GF-D8 (cell line): Measurements from ENCODE around the gene ST8SIA6.
"Not testable (repeated sequence)": the region's sequence is repeated elsewhere in the genome, so short reads cannot be mapped to it uniquely, and the experiment has no call there.

ENCODE experiments used
- DNase-seq: peaks from one replicate; lab custom pipeline; 2025; lab: John Stamatoyannopoulos, UW

ST8SIA6 gene

DNA sequence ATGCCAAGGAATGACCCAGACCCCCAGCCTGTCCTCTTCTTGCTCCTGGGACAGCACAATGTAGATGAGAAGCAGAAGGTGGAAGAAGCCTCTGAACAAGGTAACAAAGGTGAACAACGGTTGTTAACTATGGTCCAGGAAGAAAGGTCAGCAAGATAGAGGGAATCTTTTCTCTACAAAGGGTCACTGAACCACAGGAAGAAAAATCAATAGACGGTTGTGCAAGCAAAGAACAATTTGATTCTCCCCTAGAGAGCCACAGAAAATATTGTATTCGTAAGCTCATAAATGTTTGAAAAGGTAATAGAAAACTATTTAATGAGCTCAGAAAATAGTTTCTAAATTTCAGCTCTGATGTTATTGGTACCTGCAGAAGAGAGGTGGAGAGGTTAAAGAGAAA lies 111.3 kb downstream of the ST8SIA6 start:
- DNase-seq = no peak

- DNase-seq = no peak
Measured at GRCh38 chr10:17340144-17340829, 114.1 kb downstream of the ST8SIA6 start.

- DNase-seq = no peak
Measured at GRCh38 chr10:17335065-17335464, 119.3 kb downstream of the ST8SIA6 start.

DNA sequence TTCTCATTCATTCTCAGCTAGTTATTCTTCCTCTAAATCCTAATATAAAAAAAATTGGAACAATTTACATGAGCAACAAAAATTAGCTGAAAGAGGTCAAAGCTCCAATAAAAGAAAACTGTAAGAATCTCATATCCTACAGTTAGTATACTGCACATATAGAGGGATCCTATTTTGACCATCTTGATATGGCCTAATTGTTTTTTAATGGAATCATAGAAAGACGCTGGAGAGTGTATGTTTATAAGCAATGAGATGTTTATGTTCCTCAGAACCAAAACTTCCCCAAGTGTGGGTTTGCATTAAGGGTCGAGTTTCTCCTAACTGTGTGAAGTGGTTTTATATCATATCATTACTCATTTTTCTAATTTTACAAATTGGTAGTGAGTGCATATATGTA lies 123.9 kb downstream of the ST8SIA6 start:
- DNase-seq = no peak

DNA sequence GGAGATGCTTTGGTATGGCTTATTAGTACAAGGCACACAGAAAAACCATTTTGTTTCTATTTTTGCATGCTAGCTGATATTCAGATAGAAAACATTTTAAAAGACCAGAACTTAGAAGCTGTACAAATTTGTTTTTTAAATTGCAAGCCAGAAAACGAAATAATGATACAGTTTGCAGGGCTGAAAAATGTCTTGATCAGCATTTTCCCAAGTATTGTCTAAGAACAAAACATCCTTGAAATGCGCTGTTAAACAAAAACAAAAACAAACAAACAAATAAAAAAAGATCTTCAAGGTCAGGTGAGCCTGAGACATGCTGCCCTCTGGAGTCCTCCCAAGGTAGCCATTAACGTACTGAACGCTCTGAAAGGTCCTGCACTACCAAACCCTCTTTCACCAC lies 128.0 kb downstream of the ST8SIA6 start:
- no peak for DNase-seq

GRCh38 chr10:17321957-17322356 lies 132.4 kb downstream of the ST8SIA6 start:
- DNase-seq = not testable (repeated sequence)

- no peak for DNase-seq
Measured at GRCh38 chr10:17316488-17317170, 137.8 kb downstream of the ST8SIA6 start.

- DNase-seq = no peak
Measured at GRCh38 chr10:17309435-17309834, 145.0 kb downstream of the ST8SIA6 start.

- DNase-seq = no peak
Measured at GRCh38 chr10:17307123-17307522, 147.3 kb downstream of the ST8SIA6 start.

- no peak for DNase-seq
Measured at GRCh38 chr10:17292375-17292774, 162.0 kb downstream of the ST8SIA6 start.

DNA sequence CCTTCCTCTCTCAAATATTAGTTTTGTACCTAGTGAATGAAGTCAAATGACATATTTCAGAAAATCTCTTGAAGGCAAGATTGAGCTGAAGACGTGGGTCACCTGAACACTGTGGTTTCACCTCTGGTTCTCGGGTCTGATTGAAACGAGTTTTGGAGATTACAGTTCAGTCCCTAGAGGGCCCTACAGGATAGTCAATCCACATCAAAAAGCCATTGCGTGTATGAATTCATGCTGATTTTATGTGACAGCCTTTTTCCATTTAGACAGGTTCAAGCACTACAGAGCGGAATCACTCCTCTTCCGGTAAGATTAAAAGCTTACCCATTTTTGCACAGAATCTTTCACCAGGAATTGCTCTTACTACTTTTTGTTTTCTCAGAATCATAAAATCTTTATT lies 164.2 kb downstream of the ST8SIA6 start:
- DNase-seq = no peak

GRCh38 chr10:17289763-17290162 lies 164.6 kb downstream of the ST8SIA6 start:
- DNase-seq = no peak

- no peak for DNase-seq
Measured at GRCh38 chr10:17286562-17287550, 167.5 kb downstream of the ST8SIA6 start.

- DNase-seq = no peak
Measured at GRCh38 chr10:17282311-17282710, 172.1 kb downstream of the ST8SIA6 start.

GRCh38 chr10:17278607-17279240 lies 175.7 kb downstream of the ST8SIA6 start:
- no peak for DNase-seq

- no peak for DNase-seq
Measured at GRCh38 chr10:17276756-17277424, 177.5 kb downstream of the ST8SIA6 start.

DNA sequence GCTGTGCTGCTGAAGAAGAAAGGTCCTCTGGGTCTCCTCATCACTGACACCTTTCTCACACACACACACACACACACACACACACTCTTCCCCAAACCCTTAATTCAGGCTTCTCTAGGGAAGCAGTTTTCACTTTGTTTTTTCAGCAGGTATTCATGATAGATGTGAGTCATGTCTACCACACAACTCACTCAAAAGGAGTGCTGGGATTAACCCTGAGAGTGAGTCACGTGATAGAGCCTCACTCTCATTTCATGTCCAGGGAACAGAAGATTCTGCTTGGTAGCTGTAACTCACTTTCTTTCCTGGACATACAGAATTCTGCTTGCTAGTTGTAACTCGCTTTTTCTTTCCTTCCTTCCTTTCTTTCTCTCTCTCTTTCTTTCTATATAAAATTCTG lies 181.0 kb downstream of the ST8SIA6 start:
- no peak for DNase-seq

DNA sequence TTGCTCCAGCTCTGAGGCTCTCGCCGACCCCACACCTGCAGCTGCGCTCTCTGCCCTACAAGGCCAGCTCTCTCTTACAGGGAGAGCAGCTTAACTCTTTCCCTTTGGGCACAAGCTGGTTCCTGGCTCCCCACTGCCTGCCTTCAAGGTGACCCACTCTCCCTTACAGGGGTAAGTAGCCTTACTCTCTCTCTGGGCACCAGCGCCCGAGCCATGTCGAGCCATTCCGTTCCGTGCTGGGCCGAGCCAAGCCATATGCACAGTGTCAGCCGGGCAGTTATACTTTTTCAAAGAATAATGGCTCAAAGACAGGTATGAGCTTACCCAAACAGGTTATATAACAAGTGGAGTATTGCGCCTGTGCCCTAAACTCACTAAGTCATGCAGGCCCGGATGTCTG lies 181.7 kb downstream of the ST8SIA6 start:
- DNase-seq = no peak
